ENCODE measurements around the gene PECR.

DNA sequence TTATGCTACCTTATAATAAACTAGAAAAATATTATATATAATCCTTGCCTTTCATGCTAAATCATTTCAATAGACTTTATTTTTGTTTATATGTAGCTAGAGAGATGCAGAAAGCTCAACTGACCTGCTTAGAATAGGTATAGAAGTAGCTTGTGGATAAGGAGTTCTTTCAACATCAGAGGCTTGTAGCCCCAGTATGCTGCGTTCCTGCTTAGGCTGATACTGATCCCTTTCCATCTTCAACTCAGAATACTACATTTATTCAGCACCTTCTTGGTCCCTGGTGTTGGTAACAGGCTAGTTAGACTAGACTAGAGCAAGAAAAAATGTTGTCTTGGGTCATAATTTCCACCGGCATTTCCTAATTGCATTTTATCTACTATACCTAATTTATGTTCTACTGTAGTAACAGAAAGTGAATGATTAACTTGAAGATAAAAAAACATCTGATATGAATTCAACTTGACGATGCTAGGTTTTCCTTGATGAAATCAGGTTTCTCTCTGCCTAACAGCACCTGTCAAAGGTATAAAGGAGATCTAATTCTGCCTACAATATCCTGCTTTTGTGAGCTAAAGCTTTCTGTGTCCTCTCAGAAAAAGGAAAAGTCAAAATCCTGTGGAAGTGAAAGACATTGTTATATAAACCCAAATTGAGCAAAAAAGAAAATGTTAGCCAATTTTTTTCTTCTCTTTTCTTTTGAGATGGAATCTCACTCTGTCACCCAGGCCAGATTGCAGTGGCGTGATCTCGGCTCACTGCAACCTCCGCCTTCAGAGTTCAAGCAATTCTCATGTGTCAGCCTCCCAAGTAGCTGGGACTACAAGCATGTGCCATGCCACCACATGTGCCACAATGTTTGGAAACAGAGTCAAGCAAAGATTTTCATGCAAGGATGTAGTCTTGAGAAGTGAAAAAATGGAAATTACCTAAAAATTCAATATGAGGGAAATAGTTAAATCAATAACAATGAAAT lies 5.8 kb downstream of the PECR start:
- TF ChIP-seq POLR2AphosphoS5 (IDR thresholded peaks at IDR 0.05) (no peak), POLR2A (IDR thresholded peaks at IDR 0.05) (no peak)
- TF ChIP-seq, protein P1, sequence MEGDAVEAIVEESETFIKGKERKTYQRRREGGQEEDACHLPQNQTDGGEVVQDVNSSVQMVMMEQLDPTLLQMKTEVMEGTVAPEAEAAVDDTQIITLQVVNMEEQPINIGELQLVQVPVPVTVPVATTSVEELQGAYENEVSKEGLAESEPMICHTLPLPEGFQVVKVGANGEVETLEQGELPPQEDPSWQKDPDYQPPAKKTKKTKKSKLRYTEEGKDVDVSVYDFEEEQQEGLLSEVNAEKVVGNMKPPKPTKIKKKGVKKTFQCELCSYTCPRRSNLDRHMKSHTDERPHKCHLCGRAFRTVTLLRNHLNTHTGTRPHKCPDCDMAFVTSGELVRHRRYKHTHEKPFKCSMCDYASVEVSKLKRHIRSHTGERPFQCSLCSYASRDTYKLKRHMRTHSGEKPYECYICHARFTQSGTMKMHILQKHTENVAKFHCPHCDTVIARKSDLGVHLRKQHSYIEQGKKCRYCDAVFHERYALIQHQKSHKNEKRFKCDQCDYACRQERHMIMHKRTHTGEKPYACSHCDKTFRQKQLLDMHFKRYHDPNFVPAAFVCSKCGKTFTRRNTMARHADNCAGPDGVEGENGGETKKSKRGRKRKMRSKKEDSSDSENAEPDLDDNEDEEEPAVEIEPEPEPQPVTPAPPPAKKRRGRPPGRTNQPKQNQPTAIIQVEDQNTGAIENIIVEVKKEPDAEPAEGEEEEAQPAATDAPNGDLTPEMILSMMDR (IDR thresholded peaks at IDR 0.05) = no peak

Data from breast epithelium (tissue), 3 donors.